Ovary (tissue), 3 donors: Measurements from ENCODE around the gene SHKBP1.

Source experiments
- EP300 ChIP-seq: sonication (generic); formaldehyde crosslinking; IDR thresholded peaks from one replicate; pipeline ENCODE4 v1.6.1; 2017; ENCODE audit warnings: antibody characterized with exemption
- TF ChIP-seq, protein P1 (sequence below), 3 donors: fragments of 450-650 bp in 2 of 3; fragments of 200-600 bp in 1 of 3; IDR thresholded peaks; one replicate each; pipeline versions ENCODE4 v1.5.1 to v1.8.0; 2016 to 2022; ENCODE audit warnings: antibody characterized with exemption in 3 of 3, mild to moderate bottlenecking in 1 of 3
- donor health status: DM: no; HTN: no; CAD: no.

DNA sequence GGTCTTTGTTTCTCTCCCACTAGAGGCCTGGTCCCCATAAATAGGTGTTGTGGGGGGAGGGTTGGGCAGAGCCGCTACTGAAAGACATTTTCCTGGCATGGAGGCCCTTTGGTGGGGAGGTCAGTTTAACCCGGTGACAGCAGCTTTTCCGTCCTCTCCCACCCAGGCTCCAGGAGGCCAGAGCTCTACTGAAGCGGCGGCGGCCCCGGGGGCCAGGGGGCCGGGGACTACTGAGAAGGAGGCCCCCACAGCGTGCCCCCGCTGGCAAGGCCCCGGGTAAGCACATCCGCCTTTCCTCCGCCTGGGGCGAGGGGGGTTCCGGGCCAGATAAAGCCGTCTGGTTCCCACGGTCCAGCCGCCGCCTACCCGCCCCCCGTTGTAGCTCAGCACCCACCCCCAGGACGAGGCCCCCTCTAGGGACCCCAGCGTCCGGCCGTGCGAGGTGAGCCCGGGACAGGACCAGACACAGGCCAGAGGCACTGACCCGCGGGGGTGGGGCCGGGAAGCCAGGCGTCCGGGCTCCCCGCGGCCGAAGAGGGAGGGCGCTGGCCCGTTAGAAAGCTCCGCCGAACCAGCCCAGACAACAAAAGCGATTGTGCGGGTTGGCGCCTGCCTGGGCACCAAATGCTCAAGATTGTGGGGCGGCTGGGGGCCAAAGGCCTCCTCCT lies 23.4 kb downstream of the SHKBP1 start:
- TF ChIP-seq, protein P1, sequence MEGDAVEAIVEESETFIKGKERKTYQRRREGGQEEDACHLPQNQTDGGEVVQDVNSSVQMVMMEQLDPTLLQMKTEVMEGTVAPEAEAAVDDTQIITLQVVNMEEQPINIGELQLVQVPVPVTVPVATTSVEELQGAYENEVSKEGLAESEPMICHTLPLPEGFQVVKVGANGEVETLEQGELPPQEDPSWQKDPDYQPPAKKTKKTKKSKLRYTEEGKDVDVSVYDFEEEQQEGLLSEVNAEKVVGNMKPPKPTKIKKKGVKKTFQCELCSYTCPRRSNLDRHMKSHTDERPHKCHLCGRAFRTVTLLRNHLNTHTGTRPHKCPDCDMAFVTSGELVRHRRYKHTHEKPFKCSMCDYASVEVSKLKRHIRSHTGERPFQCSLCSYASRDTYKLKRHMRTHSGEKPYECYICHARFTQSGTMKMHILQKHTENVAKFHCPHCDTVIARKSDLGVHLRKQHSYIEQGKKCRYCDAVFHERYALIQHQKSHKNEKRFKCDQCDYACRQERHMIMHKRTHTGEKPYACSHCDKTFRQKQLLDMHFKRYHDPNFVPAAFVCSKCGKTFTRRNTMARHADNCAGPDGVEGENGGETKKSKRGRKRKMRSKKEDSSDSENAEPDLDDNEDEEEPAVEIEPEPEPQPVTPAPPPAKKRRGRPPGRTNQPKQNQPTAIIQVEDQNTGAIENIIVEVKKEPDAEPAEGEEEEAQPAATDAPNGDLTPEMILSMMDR (IDR thresholded peaks at IDR 0.05): no peak
- no peak for TF ChIP-seq EP300
